HEK293 (cell line): ENCODE results near the gene PAQR8.

Experiments
- CTCF ChIA-PET: fragments of 350-600 bp; formaldehyde crosslinking; extraction: SDS; loops from one replicate; lab custom pipeline; 2021; ENCODE audit warnings: antibody characterized with exemption; lab: Yijun Ruan, JAX
- POLR2A ChIA-PET: fragments of 300-600 bp; formaldehyde crosslinking; extraction: SDS; loops from one replicate; lab custom pipeline; 2020; ENCODE audit warnings: antibody characterized with exemption, inconsistent platforms; lab: Yijun Ruan, JAX
- H3K27ac ChIP-seq: fragments of 200-500 bp; sonication (Bioruptor generic); 2 replicates; pipeline ENCODE4 v1.5.1; 2014; ENCODE audit warnings: low read depth, low read length, control low read depth, inconsistent platforms; ENCODE audit errors: extremely low read depth
- H3K36me3 ChIP-seq, 2 experiments: fragments of 200-500 bp in 1 of 2; sonication (Bioruptor generic) in 1 of 2; 1 replicate in 1 of 2; 2 replicates in 1 of 2; pipeline ENCODE4 v1.5.1; 2014 to 2017; ENCODE audit warnings: inconsistent platforms in 2 of 2, low read length in 2 of 2; ENCODE audit not compliant: control insufficient read depth in 2 of 2, insufficient read depth in 1 of 2
- H3K4me1 ChIP-seq: fragments of 200-500 bp; sonication (Bioruptor generic); 2 replicates; pipeline ENCODE4 v1.5.1; 2014; ENCODE audit warnings: mild to moderate bottlenecking, low read length, inconsistent platforms; ENCODE audit not compliant: control insufficient read depth, insufficient read depth
- H3K4me3 ChIP-seq: 2 replicates; pipeline ENCODE4 v1.5.1; 2011; ENCODE audit warnings: low read depth, mild to moderate bottlenecking, control low read depth, low read length, moderate library complexity
- H3K9me3 ChIP-seq: fragments of 200-500 bp; sonication (Bioruptor generic); 2 replicates; pipeline ENCODE4 v1.5.1; 2014; ENCODE audit warnings: low read depth, low read length, inconsistent platforms; ENCODE audit not compliant: control insufficient read depth, insufficient read depth
- ELK4 ChIP-seq: IDR thresholded peaks from 2 replicates; pipeline ENCODE4 v1.6.1; 2011; ENCODE audit warnings: mild to moderate bottlenecking, low read depth, low read length, borderline replicate concordance
- GFI1B ChIP-seq: fragments of 450-650 bp; formaldehyde crosslinking; IDR thresholded peaks from 2 replicates; pipeline ENCODE4 v1.5.1; 2016; ENCODE audit warnings: missing biosample characterization, missing genetic modification characterization
- HOXC10 ChIP-seq: sonication (generic); formaldehyde crosslinking; IDR thresholded peaks from 2 replicates; pipeline ENCODE4 v1.8.1; 2023; ENCODE audit warnings: mild to moderate bottlenecking, missing genetic modification reagents
- KLF8 ChIP-seq: fragments of 450-650 bp; formaldehyde crosslinking; IDR thresholded peaks from 2 replicates; pipeline ENCODE4 v1.5.1; 2016; ENCODE audit warnings: missing biosample characterization, missing genetic modification characterization
- PBX3 ChIP-seq: sonication (generic); formaldehyde crosslinking; IDR thresholded peaks from 2 replicates; pipeline ENCODE4 v1.8.1; 2022; ENCODE audit warnings: mild to moderate bottlenecking, moderate library complexity, missing genetic modification reagents
- PRDM6 ChIP-seq: fragments of 450-650 bp; formaldehyde crosslinking; IDR thresholded peaks from 2 replicates; pipeline ENCODE4 v1.5.1; 2017; ENCODE audit warnings: missing biosample characterization, missing genetic modification characterization
- ZBTB20 ChIP-seq: fragments of 450-650 bp; formaldehyde crosslinking; IDR thresholded peaks from 2 replicates; pipeline ENCODE4 v1.5.1; 2016; ENCODE audit warnings: missing biosample characterization, missing genetic modification characterization
- ZNF10 ChIP-seq: fragments of 450-650 bp; formaldehyde crosslinking; IDR thresholded peaks from 2 replicates; pipeline ENCODE4 v1.5.1; 2017; ENCODE audit warnings: missing biosample characterization, missing genetic modification characterization
- ZNF140 ChIP-seq: fragments of 450-650 bp; formaldehyde crosslinking; IDR thresholded peaks from 2 replicates; pipeline ENCODE4 v1.5.1; 2016; ENCODE audit warnings: missing biosample characterization, missing genetic modification characterization
- ZNF211 ChIP-seq: fragments of 450-650 bp; formaldehyde crosslinking; IDR thresholded peaks from 2 replicates; pipeline ENCODE4 v1.5.1; 2016; ENCODE audit warnings: low read depth, missing biosample characterization, missing genetic modification characterization
- ZNF335 ChIP-seq: fragments of 450-650 bp; formaldehyde crosslinking; conservative IDR thresholded peaks from 2 replicates; pipeline ENCODE4 v1.5.1; 2016; ENCODE audit warnings: missing biosample characterization, missing genetic modification characterization
- ZNF362 ChIP-seq: fragments of 450-650 bp; formaldehyde crosslinking; IDR thresholded peaks from 2 replicates; pipeline ENCODE4 v1.5.1; 2016; ENCODE audit warnings: missing biosample characterization, missing genetic modification characterization
- ZNF366 ChIP-seq: fragments of 450-650 bp; formaldehyde crosslinking; conservative IDR thresholded peaks from 2 replicates; pipeline ENCODE4 v1.5.1; 2016; ENCODE audit warnings: missing biosample characterization, missing genetic modification characterization
- ZNF394 ChIP-seq: fragments of 450-650 bp; formaldehyde crosslinking; IDR thresholded peaks from 2 replicates; pipeline ENCODE4 v1.5.1; 2016; ENCODE audit warnings: missing biosample characterization, missing genetic modification characterization, mild to moderate bottlenecking, moderate library complexity, borderline replicate concordance
- ZNF426 ChIP-seq: fragments of 450-650 bp; formaldehyde crosslinking; IDR thresholded peaks from 2 replicates; pipeline ENCODE4 v1.5.1; 2017; ENCODE audit warnings: missing biosample characterization, missing genetic modification characterization, mild to moderate bottlenecking, inconsistent platforms, moderate library complexity
- ZNF501 ChIP-seq: fragments of 450-650 bp; formaldehyde crosslinking; IDR thresholded peaks from 2 replicates; pipeline ENCODE4 v1.5.1; 2016; ENCODE audit warnings: missing biosample characterization, missing genetic modification characterization
- ZNF514 ChIP-seq: fragments of 450-650 bp; formaldehyde crosslinking; IDR thresholded peaks from 2 replicates; pipeline ENCODE4 v1.5.1; 2016; ENCODE audit warnings: missing biosample characterization, missing genetic modification characterization
- ZNF521 ChIP-seq: fragments of 450-650 bp; formaldehyde crosslinking; IDR thresholded peaks from 2 replicates; pipeline ENCODE4 v1.5.1; 2017; ENCODE audit warnings: missing biosample characterization, mild to moderate bottlenecking, missing genetic modification characterization
- ZNF555 ChIP-seq: fragments of 450-650 bp; formaldehyde crosslinking; conservative IDR thresholded peaks from 2 replicates; pipeline ENCODE4 v1.5.1; 2017; ENCODE audit warnings: missing biosample characterization, mild to moderate bottlenecking, missing genetic modification characterization, inconsistent platforms
- ZNF580 ChIP-seq: fragments of 450-650 bp; formaldehyde crosslinking; IDR thresholded peaks from 2 replicates; pipeline ENCODE4 v1.5.1; 2016; ENCODE audit warnings: missing biosample characterization, missing genetic modification characterization
- ZNF629 ChIP-seq: fragments of 450-650 bp; formaldehyde crosslinking; IDR thresholded peaks from 2 replicates; pipeline ENCODE4 v1.5.1; 2017; ENCODE audit warnings: missing biosample characterization, missing genetic modification characterization
- ZNF645 ChIP-seq: fragments of 450-650 bp; formaldehyde crosslinking; IDR thresholded peaks from 2 replicates; pipeline ENCODE4; 2016; ENCODE audit warnings: missing biosample characterization, missing genetic modification characterization
- ZNF785 ChIP-seq: fragments of 450-650 bp; formaldehyde crosslinking; IDR thresholded peaks from 2 replicates; pipeline ENCODE4 v1.5.1; 2016; ENCODE audit warnings: missing biosample characterization, missing genetic modification characterization

The PAQR8 gene

GRCh38 chr6:52369234-52369633 is 7.3 kb downstream of the PAQR8 start:
- TF ChIP-seq ZNF521 (tag by site-specific recombination), result no peak
- no peak for TF ChIP-seq ZNF211 (tag by site-specific recombination)
- TF ChIP-seq HOXC10 (CRISPR knock-in tag), result no peak
- TF ChIP-seq ZNF366, result no peak
- no peak for TF ChIP-seq ELK4
- no peak for TF ChIP-seq ZNF514
- no peak for TF ChIP-seq ZNF362 (tag by site-specific recombination)
- no peak for TF ChIP-seq ZBTB20 (tag by site-specific recombination)
- TF ChIP-seq ZNF335 (tag by site-specific recombination), result no peak
- TF ChIP-seq ZNF555 (tag by site-specific recombination), result no peak
- no peak overlapping the region for H3K4me3 ChIP-seq
- ChIA-PET CTCF (interaction anchor here (1.2 kb wide), 1 partner anchor 31 kb away, joined by 3 read pairs; no protein-coding TSS in a partner anchor), POLR2A (no interaction called here)
- H3K9me3 ChIP-seq, result no peaks in the 10 kb centered on the region
- H3K4me1 ChIP-seq, result no peaks in the 10 kb centered on the region
- peaks cover 0 to 7% of the 10 kb centered on the region in 2 experiments; a peak in 1 of 3 replicates for H3K36me3 ChIP-seq
- H3K27ac ChIP-seq, result no peak overlapping the region

- Histone ChIP-seq H3K27ac (no peak overlapping the region), H3K4me1 (no peaks in the 10 kb centered on the region), H3K4me3 (no peak overlapping the region), H3K9me3 (no peaks in the 10 kb centered on the region), H3K36me3 (peaks cover 0 to 7% of the 10 kb centered on the region in 2 experiments; a peak in 1 of 3 replicates)
- ChIA-PET CTCF (interaction anchor here (1.3 to 1.6 kb wide), 2 partner anchors 35 to 86 kb away, joined by 4 to 5 read pairs; no protein-coding TSS in a partner anchor), POLR2A (interaction anchor here (0.7 to 1.2 kb wide), 4 partner anchors 9 to 21 kb away, joined by 3 read pairs; partner anchors contain the start of gene PAQR8)
- TF ChIP-seq ZNF645 (tag by site-specific recombination), result no peak
These were observed 9.8 kb downstream of the PAQR8 start for GRCh38 chr6:52371656-52372191.

GRCh38 chr6:52373151-52373690 is 11.3 kb downstream of the PAQR8 start:
- no peaks in the 10 kb centered on the region for H3K4me1 ChIP-seq
- no peaks in the 10 kb centered on the region for H3K36me3 ChIP-seq
- H3K9me3 ChIP-seq, result no peaks in the 10 kb centered on the region
- ChIA-PET POLR2A (no interaction called here), CTCF (interaction anchor here (0.7 to 1.4 kb wide), 2 partner anchors 27 to 87 kb away, joined by 3 to 5 read pairs; no protein-coding TSS in a partner anchor)
- H3K27ac ChIP-seq, result no peak overlapping the region
- no peak overlapping the region for H3K4me3 ChIP-seq
- TF ChIP-seq ZNF501 (tag by site-specific recombination) (no peak), ZNF426 (no peak), ZNF140 (tag by site-specific recombination) (no peak), ZNF580 (tag by site-specific recombination) (no peak), GFI1B (tag by site-specific recombination) (no peak), ZNF10 (tag by site-specific recombination) (no peak), PRDM6 (tag by site-specific recombination) (no peak), PBX3 (no peak), KLF8 (tag by site-specific recombination) (no peak), ZNF785 (tag by site-specific recombination) (no peak), ZNF394 (no peak), ZNF629 (tag by site-specific recombination) (no peak)
